DOHH2 (cell line): Measurements from ENCODE around the gene VCL.
A peak's percentile ranks its signal among the peaks of the same experiment; 100 is the strongest.

Experiments used
- H3F3A ChIP-seq: fragments of 200-600 bp; sonication (generic), shearing (Covaris generic); 2 replicates; pipeline ENCODE4 v1.6.0; 2016; ENCODE audit warnings: antibody characterized with exemption, mild to moderate bottlenecking; ENCODE audit not compliant: control insufficient read depth, insufficient read depth
- H3K27ac ChIP-seq: fragments of 200-600 bp; sonication (generic); 2 replicates; pipeline ENCODE4 v1.5.1; 2014; ENCODE audit warnings: low read depth, mild to moderate bottlenecking, low read length, moderate library complexity
- H3K27me3 ChIP-seq: fragments of 200-600 bp; sonication (generic); 2 replicates; pipeline ENCODE4 v1.6.1; 2014; ENCODE audit warnings: mild to moderate bottlenecking, low read length, mixed read lengths; ENCODE audit not compliant: control insufficient read depth
- H3K36me3 ChIP-seq: fragments of 200-600 bp; sonication (generic); 2 replicates; pipeline ENCODE4 v1.6.1; 2014; ENCODE audit warnings: mild to moderate bottlenecking, low read length, moderate library complexity, mixed read lengths; ENCODE audit not compliant: control insufficient read depth
- H3K4me1 ChIP-seq: fragments of 200-600 bp; sonication (generic); 2 replicates; pipeline ENCODE4 v1.6.1; 2014; ENCODE audit warnings: mild to moderate bottlenecking, low read length, mixed read lengths; ENCODE audit not compliant: control insufficient read depth
- H3K4me2 ChIP-seq: fragments of 200-600 bp; sonication (generic); 2 replicates; pipeline ENCODE4 v1.6.0; 2014; ENCODE audit warnings: mild to moderate bottlenecking, low read length, moderate library complexity
- H3K4me3 ChIP-seq: fragments of 200-600 bp; sonication (generic); 2 replicates; pipeline ENCODE4 v1.5.1; 2014; ENCODE audit warnings: mild to moderate bottlenecking, low read length, mixed read lengths
- H3K79me2 ChIP-seq: fragments of 200-600 bp; sonication (generic); 2 replicates; pipeline ENCODE4 v1.6.1; 2014; ENCODE audit warnings: mild to moderate bottlenecking, low read length, mixed read lengths; ENCODE audit not compliant: control insufficient read depth
- H3K9me2 ChIP-seq: fragments of 200-600 bp; sonication (generic); replicated peaks from 2 replicates; pipeline ENCODE4 v1.6.1; 2014; ENCODE audit warnings: mild to moderate bottlenecking, low read length, mixed read lengths; ENCODE audit not compliant: control insufficient read depth
- H3K9me3 ChIP-seq: fragments of 200-600 bp; sonication (generic); 2 replicates; pipeline ENCODE4 v1.6.1; 2014; ENCODE audit warnings: antibody characterized with exemption, low read length, mixed read lengths; ENCODE audit not compliant: control insufficient read depth, insufficient read depth
- H4K20me1 ChIP-seq: fragments of 200-600 bp; sonication (generic); 2 replicates; pipeline ENCODE4 v1.6.0; 2014; ENCODE audit warnings: low read depth, mild to moderate bottlenecking, antibody characterized with exemption, low read length, moderate library complexity; ENCODE audit not compliant: control insufficient read depth, insufficient read depth
- CTCF ChIP-seq: fragments of 200-600 bp; sonication (generic); IDR thresholded peaks from one replicate; pipeline ENCODE4 v1.5.1; 2014; ENCODE audit warnings: antibody characterized with exemption, mild to moderate bottlenecking, low read depth, low read length; ENCODE audit not compliant: poor library complexity, severe bottlenecking
- EZH2phosphoT487 ChIP-seq: fragments of 200-600 bp; sonication (generic); IDR thresholded peaks from 2 replicates; pipeline ENCODE4 v1.6.1; 2017; ENCODE audit warnings: borderline replicate concordance, mild to moderate bottlenecking, antibody characterized with exemption, low read length, moderate library complexity, mixed read lengths

Gene VCL

GRCh38 chr10:73970845-73971244, 27.1 kb upstream of the VCL start:
- Histone ChIP-seq H4K20me1 (no peaks in the 10 kb centered on the region), H3K9me2 (no peaks in the 10 kb centered on the region), H3K4me3 (no peak overlapping the region), H3K4me1 (peaks cover 42% of the 10 kb centered on the region), H3K27me3 (no peaks in the 10 kb centered on the region), H3K79me2 (no peaks in the 10 kb centered on the region), H3K27ac (no peak overlapping the region), H3K9me3 (no peaks in the 10 kb centered on the region), H3K4me2 (no peak overlapping the region), H3F3A (peaks cover 8% of the 10 kb centered on the region), H3K36me3 (no peaks in the 10 kb centered on the region)
- no peak for TF ChIP-seq EZH2phosphoT487
- no peak for TF ChIP-seq CTCF

- Histone ChIP-seq H3K4me1 (peaks cover 43% of the 10 kb centered on the region), H3F3A (peaks cover 8% of the 10 kb centered on the region), H3K9me2 (no peaks in the 10 kb centered on the region), H4K20me1 (no peaks in the 10 kb centered on the region), H3K9me3 (no peaks in the 10 kb centered on the region), H3K79me2 (no peaks in the 10 kb centered on the region), H3K4me3 (no peak overlapping the region), H3K36me3 (no peaks in the 10 kb centered on the region), H3K27me3 (no peaks in the 10 kb centered on the region), H3K4me2 (no peak overlapping the region), H3K27ac (no peak overlapping the region)
- TF ChIP-seq CTCF (no peak), EZH2phosphoT487 (no peak)
Measured at GRCh38 chr10:73971636-73972354, 26.1 kb upstream of the VCL start.

GRCh38 chr10:73973427-73973826, 24.5 kb upstream of the VCL start:
- no peak for TF ChIP-seq CTCF
- no peak for TF ChIP-seq EZH2phosphoT487
- H3K27ac ChIP-seq: no peak overlapping the region
- H3K27me3 ChIP-seq: no peaks in the 10 kb centered on the region
- H4K20me1 ChIP-seq: no peaks in the 10 kb centered on the region
- H3K9me3 ChIP-seq: no peaks in the 10 kb centered on the region
- no peak overlapping the region for H3K4me3 ChIP-seq
- H3K79me2 ChIP-seq: no peaks in the 10 kb centered on the region
- peaks cover 8% of the 10 kb centered on the region for H3F3A ChIP-seq
- H3K4me1 ChIP-seq: peaks cover 43% of the 10 kb centered on the region
- no peaks in the 10 kb centered on the region for H3K9me2 ChIP-seq
- H3K36me3 ChIP-seq: no peaks in the 10 kb centered on the region
- H3K4me2 ChIP-seq: peak overlapping the region; percentile 51; the same call in 1 of the 2 replicates
